ENCODE data around the gene ANKS6. TPM values are rescaled to one million over a fixed set of nuclear protein-coding genes. Genes with fewer than 3 reads are reported as not detected.

ANKS6 gene
- total RNA-seq, 1 experiment from 2014 or later, result 39.2 TPM

DNA sequence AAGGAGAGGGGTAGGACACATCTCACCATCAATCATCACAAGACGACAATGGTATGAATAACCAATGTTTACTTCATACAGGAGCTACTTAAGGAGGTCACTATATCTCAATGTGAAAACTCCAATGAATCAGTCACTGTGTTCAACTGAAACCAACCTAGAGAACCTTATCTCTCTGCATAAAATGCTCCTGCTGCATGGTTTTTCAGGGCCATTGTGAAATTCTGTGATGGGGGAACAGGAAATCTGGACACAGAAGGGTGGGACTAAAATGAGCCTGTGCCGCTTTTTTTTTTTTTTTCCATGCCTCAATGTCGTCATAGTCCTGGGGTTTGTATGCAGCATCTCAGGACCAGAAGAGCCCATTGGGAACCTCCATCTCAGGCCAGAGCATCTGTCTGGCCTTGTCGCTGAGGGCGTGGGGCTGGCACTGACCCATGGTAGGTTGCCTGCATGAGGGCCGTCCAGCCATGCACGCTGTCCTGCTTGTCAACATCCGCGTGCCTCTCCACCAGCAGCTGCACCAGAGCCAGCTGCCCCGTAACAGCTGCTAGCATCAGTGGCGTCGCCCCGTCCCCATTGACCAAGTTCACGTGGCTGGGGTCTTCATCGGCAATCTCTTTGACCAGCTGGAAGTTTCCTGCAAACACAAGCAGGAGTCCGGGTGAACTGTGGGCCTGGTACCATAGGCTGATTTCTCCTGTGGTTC, 12.7 kb downstream of the ANKS6 start:
- ChIA-PET CTCF (interaction anchor here (1.3 kb wide), 1 partner anchor 9 kb away, joined by 3 read pairs; no protein-coding TSS in a partner anchor), POLR2A (no interaction called here), RAD21 (ENCODE audit: low non-redundant PET in 1 of 2, low total read pairs in 2 of 2, uncharacterized antibody in 2 of 2, unreplicated experiment in 2 of 2) (no interaction called here)
- Histone ChIP-seq H3K27me3 (ENCODE audit: insufficient read depth, low read length) (no peaks in the 10 kb centered on the region), H4K20me1 (ENCODE audit: insufficient read depth) (no peaks in the 10 kb centered on the region), H3K4me3 (replicated peaks in 1 of 2; ENCODE audit: low read depth in 1 of 2, low read length in 2 of 2) (no peak overlapping the region), H3K27ac (ENCODE audit: low read depth, low read length) (no peak overlapping the region), H3K79me2 (ENCODE audit: insufficient read depth, low read length) (peaks cover 5% of the 10 kb centered on the region; the same call in 1 of the 2 replicates), H3K9me2 (ENCODE audit: insufficient read depth) (no peaks in the 10 kb centered on the region), H2AFZ (ENCODE audit: low read depth, low read length, poor library complexity, severe bottlenecking) (no peak overlapping the region), H3K9me3 (ENCODE audit: control insufficient read depth in 1 of 2, insufficient read depth in 1 of 2, low read depth in 1 of 2, low read length in 2 of 2) (no peaks in the 10 kb centered on the region), H3K4me1 (ENCODE audit: control insufficient read depth in 1 of 2, insufficient read depth in 2 of 2, low read length in 2 of 2) (peaks cover 20 to 46% of the 10 kb centered on the region in 2 experiments), H3K4me2 (ENCODE audit: low read length) (no peak overlapping the region), H3K36me3 (ENCODE audit: control insufficient read depth in 1 of 2, insufficient read depth in 2 of 2, low read length in 2 of 2) (peaks cover 3 to 36% of the 10 kb centered on the region in 2 experiments; a peak in 2 of 4 replicates), H3K9ac (ENCODE audit: low read length) (no peak overlapping the region)
- DNase-seq (ENCODE audit: low read depth, low spot score) (no peak), ATAC-seq (no peak)
- BruUV-seq (replicated peaks), result no TSS peak
- intact Hi-C loops (cut with micrococcal nuclease), result no loop called here
- no peak for TF ChIP-seq YY1 (IDR thresholded peaks at IDR 0.05; ENCODE audit: extremely low read depth, insufficient replicate concordance, low read depth, low read length)
- TF ChIP-seq ZFX (IDR thresholded peaks at IDR 0.05), result no peak
- no peak for TF ChIP-seq EZH2phosphoT487 (IDR thresholded peaks at IDR 0.05; ENCODE audit: borderline replicate concordance)

DNA sequence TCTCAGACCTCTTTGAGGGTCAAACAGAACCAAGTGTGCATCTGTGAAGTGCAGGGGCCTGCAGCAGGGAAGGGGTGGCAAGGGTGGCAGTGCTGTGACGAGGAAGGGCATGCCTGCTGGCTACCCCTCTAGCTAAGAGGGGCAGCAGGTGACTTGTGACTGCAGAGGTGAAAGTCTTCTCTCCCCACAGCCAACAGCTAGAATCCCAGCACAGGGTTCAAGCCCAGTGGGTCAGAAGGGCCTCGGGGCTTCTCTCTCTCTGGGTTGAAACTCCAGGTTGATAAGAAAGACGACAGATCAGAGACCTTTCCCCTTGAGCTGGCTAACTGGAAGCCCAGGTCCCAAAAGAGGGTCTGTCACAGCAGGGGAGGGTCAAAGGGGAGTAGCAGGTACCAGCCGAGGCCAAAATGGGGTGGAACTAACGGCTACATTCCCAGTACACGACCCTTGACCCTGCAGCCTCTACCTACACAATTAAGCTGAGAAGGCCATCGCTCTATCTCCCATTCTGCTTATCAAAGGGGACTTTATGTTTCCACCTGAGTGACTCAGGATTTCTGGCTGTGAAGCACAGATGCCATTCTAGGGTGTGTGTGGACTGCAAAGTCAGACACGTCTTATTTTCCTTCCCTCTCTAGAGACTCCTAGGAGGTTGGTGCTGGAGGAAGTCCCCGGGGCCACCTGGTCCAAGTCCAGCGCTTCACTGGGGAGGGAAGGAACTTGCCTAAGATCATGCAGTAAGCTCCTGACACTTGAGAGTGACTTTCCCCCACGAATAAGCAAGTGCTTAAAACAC, 14.6 kb downstream of the ANKS6 start:
- ATAC-seq (peak; percentile 88), DNase-seq (ENCODE audit: low read depth, low spot score) (peak; percentile 89)
- Histone ChIP-seq H2AFZ (ENCODE audit: low read depth, low read length, poor library complexity, severe bottlenecking) (no peak overlapping the region), H3K4me2 (ENCODE audit: low read length) (peak overlapping the region; percentile 64), H3K4me1 (ENCODE audit: control insufficient read depth in 1 of 2, insufficient read depth in 2 of 2, low read length in 2 of 2) (peaks cover 20 to 35% of the 10 kb centered on the region in 2 experiments), H3K27ac (ENCODE audit: low read depth, low read length) (peak overlapping the region; percentile 57; the same call in 1 of the 2 replicates), H3K36me3 (ENCODE audit: control insufficient read depth in 1 of 2, insufficient read depth in 2 of 2, low read length in 2 of 2) (peaks cover 0 to 27% of the 10 kb centered on the region in 2 experiments; a peak in 1 of 4 replicates), H3K4me3 (replicated peaks in 1 of 2; ENCODE audit: low read depth in 1 of 2, low read length in 2 of 2) (peak overlapping the region in 1 of 2 experiments; percentile 34; a peak in 2 of 4 replicates), H3K79me2 (ENCODE audit: insufficient read depth, low read length) (no peaks in the 10 kb centered on the region), H3K9me2 (ENCODE audit: insufficient read depth) (no peaks in the 10 kb centered on the region), H3K9me3 (ENCODE audit: control insufficient read depth in 1 of 2, insufficient read depth in 1 of 2, low read depth in 1 of 2, low read length in 2 of 2) (no peaks in the 10 kb centered on the region), H3K9ac (ENCODE audit: low read length) (peak overlapping the region; percentile 49), H4K20me1 (ENCODE audit: insufficient read depth) (no peaks in the 10 kb centered on the region), H3K27me3 (ENCODE audit: insufficient read depth, low read length) (no peaks in the 10 kb centered on the region)
- ChIA-PET CTCF (interaction anchor here (1.3 kb wide), 1 partner anchor 10 kb away, joined by 4 read pairs; no protein-coding TSS in a partner anchor), POLR2A (no interaction called here), RAD21 (ENCODE audit: low non-redundant PET in 1 of 2, low total read pairs in 2 of 2, uncharacterized antibody in 2 of 2, unreplicated experiment in 2 of 2) (no interaction called here)
- intact Hi-C loops (cut with micrococcal nuclease), result no loop called here
- no TSS peak for BruUV-seq (replicated peaks)
- TF ChIP-seq POLR2A (IDR thresholded peaks at IDR 0.05; ENCODE audit: borderline replicate concordance, extremely low read depth, insufficient read depth, insufficient read length) (no peak), ELF1 (IDR thresholded peaks at IDR 0.05; ENCODE audit: borderline replicate concordance, low read depth) (no peak), YY1 (IDR thresholded peaks at IDR 0.05; ENCODE audit: extremely low read depth, insufficient replicate concordance, low read depth, low read length) (no peak), SP1 (IDR thresholded peaks at IDR 0.05; ENCODE audit: low read depth) (peak; percentile 80), ZFX (IDR thresholded peaks at IDR 0.05) (no peak), SIN3A (IDR thresholded peaks at IDR 0.05; ENCODE audit: low read depth) (peak; percentile 69; the same call in 1 of the 2 replicates), FOSL1 (IDR thresholded peaks at IDR 0.05; ENCODE audit: low read depth) (peak; percentile 82), EGR1 (IDR thresholded peaks at IDR 0.05; ENCODE audit: low read depth) (peak; percentile 25; the same call in 1 of the 2 replicates), CBX3 (IDR thresholded peaks at IDR 0.05; ENCODE audit: low read depth) (peak; percentile 62; the same call in 1 of the 2 replicates), RAD21 (IDR thresholded peaks at IDR 0.05; ENCODE audit: low read depth) (peak; percentile 21; the same call in 1 of the 2 replicates), TCF7L2 (IDR thresholded peaks at IDR 0.05; ENCODE audit: borderline replicate concordance, extremely low read depth, insufficient read depth, insufficient read length) (no peak), CEBPB (IDR thresholded peaks at IDR 0.05; ENCODE audit: low read depth) (no peak), EZH2 (IDR thresholded peaks at IDR 0.05) (no peak), SRF (IDR thresholded peaks at IDR 0.05; ENCODE audit: low read depth) (no peak), JUND (IDR thresholded peaks at IDR 0.05) (peak; percentile 85)
- TF ChIP-seq, protein P1, sequence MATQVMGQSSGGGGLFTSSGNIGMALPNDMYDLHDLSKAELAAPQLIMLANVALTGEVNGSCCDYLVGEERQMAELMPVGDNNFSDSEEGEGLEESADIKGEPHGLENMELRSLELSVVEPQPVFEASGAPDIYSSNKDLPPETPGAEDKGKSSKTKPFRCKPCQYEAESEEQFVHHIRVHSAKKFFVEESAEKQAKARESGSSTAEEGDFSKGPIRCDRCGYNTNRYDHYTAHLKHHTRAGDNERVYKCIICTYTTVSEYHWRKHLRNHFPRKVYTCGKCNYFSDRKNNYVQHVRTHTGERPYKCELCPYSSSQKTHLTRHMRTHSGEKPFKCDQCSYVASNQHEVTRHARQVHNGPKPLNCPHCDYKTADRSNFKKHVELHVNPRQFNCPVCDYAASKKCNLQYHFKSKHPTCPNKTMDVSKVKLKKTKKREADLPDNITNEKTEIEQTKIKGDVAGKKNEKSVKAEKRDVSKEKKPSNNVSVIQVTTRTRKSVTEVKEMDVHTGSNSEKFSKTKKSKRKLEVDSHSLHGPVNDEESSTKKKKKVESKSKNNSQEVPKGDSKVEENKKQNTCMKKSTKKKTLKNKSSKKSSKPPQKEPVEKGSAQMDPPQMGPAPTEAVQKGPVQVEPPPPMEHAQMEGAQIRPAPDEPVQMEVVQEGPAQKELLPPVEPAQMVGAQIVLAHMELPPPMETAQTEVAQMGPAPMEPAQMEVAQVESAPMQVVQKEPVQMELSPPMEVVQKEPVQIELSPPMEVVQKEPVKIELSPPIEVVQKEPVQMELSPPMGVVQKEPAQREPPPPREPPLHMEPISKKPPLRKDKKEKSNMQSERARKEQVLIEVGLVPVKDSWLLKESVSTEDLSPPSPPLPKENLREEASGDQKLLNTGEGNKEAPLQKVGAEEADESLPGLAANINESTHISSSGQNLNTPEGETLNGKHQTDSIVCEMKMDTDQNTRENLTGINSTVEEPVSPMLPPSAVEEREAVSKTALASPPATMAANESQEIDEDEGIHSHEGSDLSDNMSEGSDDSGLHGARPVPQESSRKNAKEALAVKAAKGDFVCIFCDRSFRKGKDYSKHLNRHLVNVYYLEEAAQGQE (IDR thresholded peaks at IDR 0.05; ENCODE audit: low read depth), result no peak

All from HCT116 (cell line).